Transverse colon (tissue), 3 donors: ENCODE measurements around the gene GOLT1A.
"Not testable (repeated sequence)": the region's sequence is repeated elsewhere in the genome, so short reads cannot be mapped to it uniquely, and the experiment has no call there.

Experiments used
- POLR2A ChIP-seq: fragments of 450-650 bp; IDR thresholded peaks from one replicate; pipeline ENCODE4 v1.6.1; 2016; ENCODE audit warnings: antibody characterized with exemption, mild to moderate bottlenecking, moderate library complexity
- TF ChIP-seq, protein P1 (sequence below), 5 experiments: fragments of 200-600 bp in 3 of 5; fragments of 450-650 bp in 2 of 5; sonication (generic) in 3 of 5; IDR thresholded peaks; 1 replicate in 2 of 5; 2 replicates in 3 of 5; pipeline ENCODE4 v1.5.1; 2016 to 2017; ENCODE audit warnings: antibody characterized with exemption in 5 of 5, inconsistent platforms in 3 of 5, mild to moderate bottlenecking in 2 of 5, moderate library complexity in 1 of 5

DNA sequence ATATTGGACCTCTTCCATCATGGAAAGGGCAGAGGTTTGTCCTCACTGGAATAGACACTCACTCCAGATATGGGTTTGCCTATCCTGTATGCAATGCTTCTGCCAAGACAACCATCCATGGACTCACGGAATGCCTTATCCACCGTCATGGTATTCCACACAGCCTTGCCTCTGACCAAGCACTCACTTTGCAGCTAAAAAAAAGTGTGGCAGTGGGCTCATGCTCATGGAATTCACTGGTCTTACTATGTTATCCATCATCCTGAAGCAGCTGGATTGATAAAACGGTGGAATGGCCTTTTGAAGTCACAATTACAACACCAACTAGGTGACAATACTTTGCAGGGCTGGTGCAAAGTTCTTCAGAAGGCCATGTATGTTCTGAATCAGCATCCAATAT, 25.6 kb upstream of the GOLT1A start:
- TF ChIP-seq, protein P1, sequence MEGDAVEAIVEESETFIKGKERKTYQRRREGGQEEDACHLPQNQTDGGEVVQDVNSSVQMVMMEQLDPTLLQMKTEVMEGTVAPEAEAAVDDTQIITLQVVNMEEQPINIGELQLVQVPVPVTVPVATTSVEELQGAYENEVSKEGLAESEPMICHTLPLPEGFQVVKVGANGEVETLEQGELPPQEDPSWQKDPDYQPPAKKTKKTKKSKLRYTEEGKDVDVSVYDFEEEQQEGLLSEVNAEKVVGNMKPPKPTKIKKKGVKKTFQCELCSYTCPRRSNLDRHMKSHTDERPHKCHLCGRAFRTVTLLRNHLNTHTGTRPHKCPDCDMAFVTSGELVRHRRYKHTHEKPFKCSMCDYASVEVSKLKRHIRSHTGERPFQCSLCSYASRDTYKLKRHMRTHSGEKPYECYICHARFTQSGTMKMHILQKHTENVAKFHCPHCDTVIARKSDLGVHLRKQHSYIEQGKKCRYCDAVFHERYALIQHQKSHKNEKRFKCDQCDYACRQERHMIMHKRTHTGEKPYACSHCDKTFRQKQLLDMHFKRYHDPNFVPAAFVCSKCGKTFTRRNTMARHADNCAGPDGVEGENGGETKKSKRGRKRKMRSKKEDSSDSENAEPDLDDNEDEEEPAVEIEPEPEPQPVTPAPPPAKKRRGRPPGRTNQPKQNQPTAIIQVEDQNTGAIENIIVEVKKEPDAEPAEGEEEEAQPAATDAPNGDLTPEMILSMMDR (IDR thresholded peaks at IDR 0.05): not testable (repeated sequence)
- TF ChIP-seq POLR2A: not testable (repeated sequence)
